ENCODE measurements around the gene GALNT2.

The GALNT2 gene

GRCh38 chr1:230170153-230170547 lies 103.1 kb downstream of the GALNT2 start:
- no peak for ATAC-seq
- no peak for TF ChIP-seq ZC3H10 (CRISPR knock-in tag; IDR thresholded peaks at IDR 0.05)
- no peak for TF ChIP-seq ZNF8 (CRISPR knock-in tag; IDR thresholded peaks at IDR 0.05)
- TF ChIP-seq PPARA (CRISPR knock-in tag; IDR thresholded peaks at IDR 0.05; ENCODE audit: borderline replicate concordance): no peak
- no peak for TF ChIP-seq PATZ1 (CRISPR knock-in tag; IDR thresholded peaks at IDR 0.05; ENCODE audit: borderline replicate concordance)
- no peak for TF ChIP-seq RARB (CRISPR knock-in tag; IDR thresholded peaks at IDR 0.05)
- no peak for TF ChIP-seq CREB5 (CRISPR knock-in tag; IDR thresholded peaks at IDR 0.05; ENCODE audit: low read depth)
- TF ChIP-seq ISL1 (CRISPR knock-in tag; IDR thresholded peaks at IDR 0.05): no peak
- no peak for TF ChIP-seq TCF4 (CRISPR knock-in tag; IDR thresholded peaks at IDR 0.05; ENCODE audit: borderline replicate concordance)
- TF ChIP-seq ZFP3 (CRISPR knock-in tag; IDR thresholded peaks at IDR 0.05): no peak
- no peak for TF ChIP-seq CSRNP3 (CRISPR knock-in tag; IDR thresholded peaks at IDR 0.05)
- TF ChIP-seq ARNTL (CRISPR knock-in tag; IDR thresholded peaks at IDR 0.05; ENCODE audit: borderline replicate concordance, low read depth): no peak
- TF ChIP-seq SNAI2 (CRISPR knock-in tag; IDR thresholded peaks at IDR 0.05): no peak
- TF ChIP-seq ZFP30 (CRISPR knock-in tag; IDR thresholded peaks at IDR 0.05): no peak
- TF ChIP-seq TSHZ2 (CRISPR knock-in tag; IDR thresholded peaks at IDR 0.05): no peak
- TF ChIP-seq ZNF70 (CRISPR knock-in tag; IDR thresholded peaks at IDR 0.05): no peak
- no peak for TF ChIP-seq GLIS3 (CRISPR knock-in tag; IDR thresholded peaks at IDR 0.05)

GRCh38 chr1:230170622-230171021 lies 103.6 kb downstream of the GALNT2 start:
- ATAC-seq: no peak
- TF ChIP-seq ISL1 (CRISPR knock-in tag; IDR thresholded peaks at IDR 0.05): no peak
- TF ChIP-seq TCF4 (CRISPR knock-in tag; IDR thresholded peaks at IDR 0.05; ENCODE audit: borderline replicate concordance): no peak
- no peak for TF ChIP-seq ZNF565 (CRISPR knock-in tag; conservative IDR thresholded peaks at IDR 0.05; ENCODE audit: low read depth)
- TF ChIP-seq GLIS3 (CRISPR knock-in tag; IDR thresholded peaks at IDR 0.05): no peak
- TF ChIP-seq CREB5 (CRISPR knock-in tag; IDR thresholded peaks at IDR 0.05; ENCODE audit: low read depth): no peak
- TF ChIP-seq ZFP3 (CRISPR knock-in tag; IDR thresholded peaks at IDR 0.05): no peak
- TF ChIP-seq ZFP30 (CRISPR knock-in tag; IDR thresholded peaks at IDR 0.05): no peak

- peak; percentile 64 for ATAC-seq
- TF ChIP-seq RARB (CRISPR knock-in tag; IDR thresholded peaks at IDR 0.05): no peak
- peak; percentile 35; the same call in 1 of the 2 replicates for TF ChIP-seq CREB5 (CRISPR knock-in tag; IDR thresholded peaks at IDR 0.05; ENCODE audit: low read depth)
These were observed 104.4 kb downstream of the GALNT2 start for GRCh38 chr1:230171356-230172015.
